MCF 10A (cell line): ENCODE data around the gene METTL21A. TPM values are rescaled to one million over a fixed set of nuclear protein-coding genes. Genes with fewer than 3 reads are reported as not detected.

ENCODE experiments used
- Bru-seq: library from RNA; stranded (reverse); fragments of 400-500 nt; gene quantifications from one replicate; lab custom pipeline; 2021; lab: Mats Ljungman, UMichigan
- BruChase-seq, 2 experiments: library from RNA; stranded (reverse); fragments of 400-500 nt; gene quantifications; one replicate each; lab custom pipeline; 2021; lab: Mats Ljungman, UMichigan
- BruUV-seq: library from RNA; stranded (reverse); fragments of 400-500 nt; replicated peaks from 2 replicates; lab custom pipeline; 2021; lab: Mats Ljungman, UMichigan
- CTCF ChIA-PET: fragments of 300-600 bp; sonication (Branson Sonifier 250); formaldehyde crosslinking; extraction: SDS; loops from one replicate; lab custom pipeline; 2021; ENCODE audit warnings: antibody characterized with exemption, inconsistent platforms; lab: Yijun Ruan, JAX
- POLR2A ChIA-PET: fragments of 300-600, 350-650 bp; sonication (Branson Sonifier 250); formaldehyde crosslinking; extraction: SDS; loops from one replicate; lab custom pipeline; 2020; ENCODE audit warnings: antibody characterized with exemption, inconsistent platforms; lab: Yijun Ruan, JAX
- DNase-seq: peaks from one replicate; pipeline ENCODE4 v3.0.0-alpha.2; 2018; ENCODE audit not compliant: unreplicated experiment
- H3K27ac Mint-ChIP-seq: one replicate; pipeline ENCODE4 v1.8.0; 2022; ENCODE audit warnings: mild to moderate bottlenecking, low read depth, mixed read lengths; ENCODE audit not compliant: unreplicated experiment
- H3K27me3 Mint-ChIP-seq: one replicate; pipeline ENCODE4 v1.8.0; 2022; ENCODE audit warnings: mixed read lengths; ENCODE audit not compliant: insufficient read depth, unreplicated experiment
- H3K36me3 Mint-ChIP-seq: one replicate; pipeline ENCODE4 v1.8.0; 2022; ENCODE audit warnings: mild to moderate bottlenecking, moderate library complexity, mixed read lengths; ENCODE audit not compliant: insufficient read depth, unreplicated experiment
- H3K4me1 Mint-ChIP-seq: one replicate; pipeline ENCODE4 v1.8.0; 2022; ENCODE audit warnings: mixed read lengths; ENCODE audit not compliant: insufficient read depth, unreplicated experiment
- H3K4me3 Mint-ChIP-seq: one replicate; pipeline ENCODE4 v1.8.0; 2022; ENCODE audit warnings: mild to moderate bottlenecking, moderate library complexity, mixed read lengths; ENCODE audit not compliant: unreplicated experiment
- H3K9me3 Mint-ChIP-seq: one replicate; pipeline ENCODE4 v1.8.0; 2022; ENCODE audit warnings: mixed read lengths; ENCODE audit not compliant: unreplicated experiment
- CTCF ChIP-seq: fragments of 200-600 bp; IDR thresholded peaks from one replicate; pipeline ENCODE4 v1.8.0; 2022; ENCODE audit warnings: antibody characterized with exemption, mild to moderate bottlenecking; ENCODE audit not compliant: unreplicated experiment
- intact Hi-C: fragments of 100-400 bp; cut with micrococcal nuclease; formaldehyde crosslinking; loops from 2 replicates; pipeline ENCODE4 v1.14.1; 2022
- long read RNA-seq: library from polyadenylated mRNA; stranded (forward); transcript quantifications from one replicate; pipeline ENCODE4 v2.0.0, GENCODE V29; 2022
- total RNA-seq: library from RNA; stranded (reverse); gene quantifications from 2 replicates; pipeline ENCODE4 v1.2.3, GENCODE V29; 2022

Gene METTL21A
- 8.4 and 13.5 TPM in 2 replicates for total RNA-seq
- Bru-seq, nascent RNA, result percentile 53 among the genes with signal in this experiment
- percentile 55 among the genes with signal in this experiment for BruChase-seq, experiment 1, labeled RNA remaining after a 6-hour chase
- BruChase-seq, experiment 2, labeled RNA remaining after a 2-hour chase, result percentile 62 among the genes with signal in this experiment
- long read RNA-seq, full-length matches to known transcripts, result 14 of 20 reads
- long read RNA-seq, partial matches to known transcripts, result 1 of 20 reads
- long read RNA-seq, other reads (novel, unspliced or antisense), result 5 of 20 reads

- Mint-ChIP-seq H3K4me3 (peak within 1 kb of the TSS; percentile 86), H3K27ac (peak within 1 kb of the TSS; percentile 74), H3K36me3 (peaks cover 5% of the 10 kb centered on the region), H3K27me3 (no peaks in the 10 kb centered on the region), H3K9me3 (no peaks in the 10 kb centered on the region), H3K4me1 (peaks cover 25% of the 10 kb centered on the region)
- TF ChIP-seq CTCF, result peak; percentile 25
- TSS peak; percentile 81 for BruUV-seq
- POLR2A ChIA-PET, result interaction anchor here (0.6 to 3.8 kb wide), 31 partner anchors 8 to 460 kb away, joined by 3 to 50 read pairs (median 4); partner anchors contain the start of genes CCNYL1 and CREB1
- CTCF ChIA-PET, result interaction anchor here (0.6 to 3.6 kb wide), 34 partner anchors 8 to 1260 kb away, joined by 3 to 47 read pairs (median 3); partner anchors contain the start of gene CCNYL1
- intact Hi-C loops, result loop anchor here (2.0 to 10.0 kb wide), 4 partner anchors 86 to 460 kb away; partner anchors contain the start of genes CCNYL1 and KLF7
- peak; percentile 85 for DNase-seq
Observed at GRCh38 chr2:207625014-207625907, at the start of gene METTL21A. Gene METTL21A, minus strand, starts transcription at chr2:207625394. Its CDS starts 1,019 bp downstream, at chr2:207624375.

- BruUV-seq, result no TSS peak
- no peaks in the 10 kb centered on the region for H3K27me3 Mint-ChIP-seq
- DNase-seq, result no peak
- H3K27ac Mint-ChIP-seq, result no peak overlapping the region
- ChIA-PET POLR2A (no interaction called here), CTCF (no interaction called here)
- H3K4me3 Mint-ChIP-seq, result no peak overlapping the region
- no peak for TF ChIP-seq CTCF
- peaks cover 7% of the 10 kb centered on the region for H3K4me1 Mint-ChIP-seq
- intact Hi-C loops, result no loop called here
- H3K9me3 Mint-ChIP-seq, result no peaks in the 10 kb centered on the region
- H3K36me3 Mint-ChIP-seq, result no peaks in the 10 kb centered on the region
Observed at GRCh38 chr2:207674826-207675225, 49.6 kb upstream of the METTL21A start.

DNA sequence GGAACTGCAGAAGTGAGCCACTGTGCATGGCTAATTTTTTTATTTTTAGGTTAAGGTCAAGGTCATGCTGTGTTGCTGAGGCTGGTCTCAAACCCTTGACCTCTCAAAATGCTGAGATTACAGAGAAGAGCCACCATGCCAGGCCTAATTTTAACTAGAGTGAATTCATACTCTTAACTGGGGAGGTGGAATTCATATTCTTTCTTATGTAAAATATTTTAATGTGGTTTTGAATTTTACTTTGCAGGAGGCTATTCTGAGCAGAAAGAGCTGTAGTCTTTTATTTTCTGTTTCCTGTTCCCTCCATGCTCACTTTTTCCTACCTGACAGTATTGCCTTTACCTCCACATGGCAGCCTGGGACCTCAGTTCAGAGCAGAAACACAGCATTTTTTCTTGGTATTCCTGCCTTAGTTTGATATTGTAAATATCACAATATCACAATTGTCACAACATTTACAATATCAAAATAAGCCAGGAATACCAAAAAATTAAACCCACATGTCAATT is 49.1 kb upstream of the METTL21A start:
- no peaks in the 10 kb centered on the region for H3K9me3 Mint-ChIP-seq
- TF ChIP-seq CTCF, result no peak
- BruUV-seq, result no TSS peak
- no peak for DNase-seq
- no peaks in the 10 kb centered on the region for H3K27me3 Mint-ChIP-seq
- CTCF ChIA-PET, result no interaction called here
- H3K36me3 Mint-ChIP-seq, result no peaks in the 10 kb centered on the region
- peaks cover 7% of the 10 kb centered on the region for H3K4me1 Mint-ChIP-seq
- intact Hi-C loops, result no loop called here
- POLR2A ChIA-PET, result no interaction called here
- no peak overlapping the region for H3K4me3 Mint-ChIP-seq
- no peak overlapping the region for H3K27ac Mint-ChIP-seq
